Stimulated activated CD8-positive, alpha-beta memory T cell treated with anti-CD3 and anti-CD28 coated beads, Interleukin-15, amount 100 ng/mL, for 48 hours (primary cell): ENCODE measurements around the gene CPA3.

Source experiments
- DNase-seq, 2 donors: peaks; one replicate each; pipeline ENCODE4 v3.0.0-alpha.2; 2020; ENCODE audit warnings: low read depth in 2 of 2

The CPA3 gene

DNA sequence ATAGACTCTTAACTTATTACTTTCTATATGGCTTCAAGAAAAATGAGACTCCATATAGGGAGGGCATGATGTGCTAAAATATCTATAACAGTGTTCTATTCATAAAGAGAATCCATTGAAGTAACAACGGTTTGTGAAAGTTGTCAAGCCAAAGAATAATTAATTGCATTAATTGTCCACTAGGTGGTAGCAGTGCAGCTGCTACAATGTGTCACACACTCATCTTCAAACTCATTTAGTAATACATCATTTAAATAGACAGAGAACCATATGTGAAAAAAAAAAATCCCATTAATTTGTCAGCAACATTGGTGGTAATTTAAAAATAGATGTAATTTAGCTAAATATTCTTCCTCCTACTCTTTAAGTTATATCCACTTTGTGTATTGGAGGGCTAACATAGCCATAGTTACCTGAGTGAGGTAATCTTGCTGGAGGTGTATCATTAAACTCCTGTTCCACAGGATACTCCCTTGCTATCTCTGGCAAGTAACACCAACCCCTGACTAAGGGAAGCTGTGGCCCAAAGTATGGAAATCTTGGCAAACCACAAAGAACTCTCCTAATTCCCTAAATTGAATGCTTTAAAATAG is 3.7 kb upstream of the CPA3 start:
- DNase-seq = no peak

DNA sequence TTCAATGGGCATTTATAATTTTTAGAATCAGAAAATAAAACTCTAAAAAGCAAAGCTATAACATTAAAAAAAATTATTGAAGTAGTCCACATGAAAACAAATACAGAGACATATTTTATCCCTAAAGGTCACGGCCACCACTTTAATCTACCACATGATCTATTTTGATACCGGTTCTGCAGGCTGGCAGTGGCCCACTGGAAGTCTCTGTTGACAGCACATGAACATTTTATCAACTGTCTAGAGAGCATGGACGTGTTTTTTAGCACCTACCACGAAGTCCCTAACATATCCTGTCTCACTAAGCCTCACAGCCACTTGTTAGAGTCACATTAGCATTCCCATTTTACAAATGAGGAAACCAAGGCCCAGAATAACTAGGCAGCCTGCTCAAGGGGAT is 1.8 kb upstream of the CPA3 start:
- DNase-seq = no peak

DNA sequence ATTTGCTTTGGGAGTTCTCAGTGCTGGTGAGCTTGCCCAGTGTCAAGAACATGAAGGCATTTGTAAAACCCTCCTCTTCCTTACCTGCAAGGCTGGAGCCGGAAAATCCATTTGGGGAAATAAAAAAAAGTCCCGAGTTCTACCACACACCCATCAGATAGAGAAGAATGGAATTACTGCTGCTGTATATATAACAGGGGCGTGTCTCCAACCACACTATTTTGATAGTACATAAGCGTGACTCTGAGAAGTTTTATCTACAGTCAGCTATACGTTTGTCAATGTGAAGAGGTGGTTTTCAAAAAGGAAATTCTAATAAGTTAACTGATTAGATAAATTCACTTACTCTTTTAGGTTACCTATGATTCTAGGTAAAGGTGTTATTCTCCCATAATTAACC is 1.3 kb upstream of the CPA3 start:
- DNase-seq = no peak

DNA sequence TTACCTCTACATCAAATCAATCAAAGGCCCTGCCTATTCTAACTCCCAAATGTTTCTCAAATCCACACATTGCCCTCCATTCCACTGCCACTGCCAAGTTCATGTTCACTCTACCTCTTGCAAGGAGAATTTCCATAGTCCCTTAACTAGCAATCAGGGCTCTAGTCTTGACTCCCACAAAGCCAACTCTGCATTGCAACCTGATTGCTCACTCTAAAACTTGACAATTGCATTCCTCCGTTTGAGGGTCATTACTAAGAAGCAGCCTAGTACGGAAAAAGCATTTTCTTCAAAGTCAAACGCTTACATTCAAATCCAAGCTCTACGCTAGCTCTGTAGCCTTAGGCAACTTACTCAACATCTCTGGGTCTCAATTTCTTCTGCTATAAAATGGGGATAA is 1.2 kb downstream of the CPA3 start:
- DNase-seq = no peak

DNA sequence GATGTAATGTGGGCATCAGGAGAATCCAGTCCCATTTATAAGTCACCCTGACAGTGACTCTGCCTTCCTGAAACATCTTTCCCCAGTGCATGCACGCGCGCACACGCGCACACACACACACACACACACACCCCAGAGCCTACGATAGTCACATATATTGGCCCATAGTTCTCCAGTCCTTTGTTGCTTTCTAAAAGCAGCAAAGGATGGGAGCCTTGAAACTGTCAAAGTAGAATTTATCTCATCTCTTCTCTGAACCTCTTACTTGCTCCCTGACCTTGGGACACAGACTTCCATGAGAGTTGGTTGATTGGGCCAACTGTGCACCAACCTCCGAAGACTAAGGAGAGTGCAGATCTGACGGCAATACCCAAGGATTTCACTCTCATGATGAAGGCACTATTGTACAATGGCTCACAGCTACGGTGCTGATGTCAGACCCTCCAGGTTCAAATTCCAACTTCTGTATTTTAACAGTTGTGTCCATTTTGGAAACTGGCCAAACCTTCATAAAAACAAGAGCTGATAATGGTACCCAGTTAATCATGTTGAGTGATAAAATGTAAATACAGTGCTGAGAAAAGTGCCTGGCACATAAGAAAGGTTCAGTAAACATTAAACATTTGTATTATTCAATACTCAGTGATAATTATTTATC is 8.3 kb downstream of the CPA3 start:
- no peak for DNase-seq

DNA sequence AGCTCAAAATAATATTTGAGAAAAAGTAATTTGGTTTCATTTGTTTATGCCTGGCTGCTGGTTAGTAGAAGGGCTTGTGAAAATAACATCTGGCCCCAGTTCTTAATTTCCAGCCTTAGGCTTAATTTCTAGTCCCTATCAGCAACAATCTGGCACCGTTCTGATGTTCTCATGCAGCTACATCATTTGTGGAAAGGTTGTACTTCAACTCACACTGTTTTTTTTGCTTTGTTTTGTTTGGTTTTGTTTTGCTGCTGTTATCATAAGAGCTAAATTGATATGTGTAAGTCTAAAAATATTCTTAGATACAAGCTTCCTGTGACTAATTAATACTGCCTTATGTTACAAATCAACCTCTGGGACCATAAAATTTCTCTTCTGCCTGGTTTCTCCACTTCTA is 8.9 kb downstream of the CPA3 start:
- no peak for DNase-seq

DNA sequence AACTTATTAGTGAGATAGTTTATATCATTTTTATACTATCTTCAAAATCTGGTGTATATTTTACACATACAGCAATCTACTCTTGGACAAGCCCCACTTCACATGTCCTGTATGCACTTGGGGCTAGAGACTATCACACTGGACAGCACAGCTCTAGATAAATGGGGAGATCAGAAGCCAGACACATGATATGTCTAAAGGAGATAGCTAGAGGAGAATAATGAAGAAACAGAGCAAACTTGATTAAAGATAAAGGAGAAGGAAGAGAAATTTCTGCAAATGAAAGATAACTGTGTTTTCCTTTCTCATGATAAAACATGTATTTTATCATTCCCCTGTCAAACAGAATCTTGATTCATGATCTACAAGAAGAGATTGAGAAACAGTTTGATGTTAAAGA is 13.0 kb downstream of the CPA3 start:
- DNase-seq = no peak

DNA sequence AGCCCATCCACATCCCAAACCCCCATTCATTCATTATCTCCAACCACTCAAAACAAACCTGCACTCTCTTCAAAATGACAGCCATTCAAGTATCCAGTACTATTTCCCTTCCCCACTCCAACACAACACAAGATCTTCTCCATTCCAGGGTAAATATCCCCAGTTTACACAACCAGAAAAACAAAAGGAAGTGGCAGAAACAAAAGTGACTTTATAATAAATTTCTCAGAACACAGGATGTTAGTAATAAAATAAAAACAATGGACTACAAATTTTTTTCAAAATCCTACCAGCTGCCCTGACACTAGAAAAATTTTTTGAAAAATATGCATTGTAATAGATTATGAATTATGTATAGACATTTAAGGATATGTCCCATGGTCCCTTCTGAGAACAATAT is 14.2 kb downstream of the CPA3 start:
- DNase-seq = no peak

DNA sequence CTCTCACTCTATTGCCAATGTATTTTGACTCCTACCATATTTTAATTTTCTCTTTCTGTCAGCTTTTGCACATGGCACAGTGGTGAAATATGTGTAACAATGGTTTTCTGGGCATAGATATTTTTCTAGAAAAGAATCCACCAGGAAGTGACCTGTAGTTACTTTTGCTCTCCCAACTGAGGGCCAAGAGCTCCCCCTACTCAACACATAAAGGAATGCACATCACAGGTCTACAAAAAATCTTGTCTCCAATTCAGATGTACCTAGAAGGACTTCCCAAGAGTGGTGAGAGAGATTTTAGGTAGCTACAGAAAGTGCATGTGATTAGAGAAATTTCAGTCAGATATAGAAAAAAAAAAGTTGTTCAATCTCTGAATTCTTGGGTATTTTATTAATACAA is 15.6 kb downstream of the CPA3 start:
- DNase-seq = no peak

DNA sequence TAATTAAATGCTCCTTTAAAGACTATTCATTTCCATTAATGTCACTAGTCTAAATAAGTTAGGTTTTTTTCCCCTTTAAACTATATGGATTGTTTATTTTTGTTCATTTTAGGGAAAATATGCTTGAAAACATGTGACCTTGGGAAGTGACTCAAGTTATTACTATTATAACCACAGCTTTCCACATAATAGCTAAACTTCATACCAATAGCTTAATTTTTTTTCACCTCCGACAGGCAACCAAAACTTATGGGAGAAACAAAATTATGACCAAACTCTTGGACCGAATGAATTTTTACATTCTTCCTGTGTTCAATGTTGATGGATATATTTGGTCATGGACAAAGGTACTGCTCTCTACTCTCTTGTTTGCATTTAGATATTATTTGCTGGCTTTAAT is 16.2 kb downstream of the CPA3 start:
- DNase-seq = no peak

DNA sequence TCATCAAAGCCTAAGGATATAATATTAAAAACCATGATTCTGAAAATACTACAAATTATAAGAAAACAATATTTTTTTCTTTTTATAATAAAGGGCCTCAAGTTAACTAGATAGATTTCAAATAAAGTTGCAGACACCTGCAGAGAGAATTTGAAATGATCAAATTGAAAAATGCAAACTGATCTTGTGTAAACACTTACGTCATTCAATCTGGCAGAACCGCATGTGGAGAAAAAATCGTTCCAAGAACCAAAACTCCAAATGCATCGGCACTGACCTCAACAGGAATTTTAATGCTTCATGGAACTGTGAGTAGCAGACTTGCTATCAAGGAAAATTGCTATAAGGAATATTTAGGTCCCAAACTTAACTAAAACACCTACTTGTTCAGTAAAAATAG is 17.2 kb downstream of the CPA3 start:
- no peak for DNase-seq

DNA sequence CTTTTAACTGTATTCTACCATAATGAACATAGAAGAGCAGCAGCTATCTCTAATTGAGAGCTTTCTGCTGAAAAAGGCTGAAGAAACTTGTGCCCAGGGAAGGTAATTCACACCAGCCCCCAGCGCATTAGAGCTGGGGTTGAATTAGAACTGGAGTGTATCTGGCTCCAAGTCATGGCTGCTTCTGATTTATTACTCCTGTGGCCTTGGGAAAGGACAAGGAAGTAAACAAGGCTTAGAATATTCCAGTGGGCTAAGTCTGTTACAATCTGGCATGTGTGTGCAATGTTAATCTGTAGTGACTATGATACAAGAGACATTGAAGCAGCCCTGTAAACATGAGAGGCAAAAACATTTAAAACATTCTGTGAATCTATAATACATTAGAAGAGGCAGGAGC is 18.1 kb downstream of the CPA3 start:
- DNase-seq = no peak

DNA sequence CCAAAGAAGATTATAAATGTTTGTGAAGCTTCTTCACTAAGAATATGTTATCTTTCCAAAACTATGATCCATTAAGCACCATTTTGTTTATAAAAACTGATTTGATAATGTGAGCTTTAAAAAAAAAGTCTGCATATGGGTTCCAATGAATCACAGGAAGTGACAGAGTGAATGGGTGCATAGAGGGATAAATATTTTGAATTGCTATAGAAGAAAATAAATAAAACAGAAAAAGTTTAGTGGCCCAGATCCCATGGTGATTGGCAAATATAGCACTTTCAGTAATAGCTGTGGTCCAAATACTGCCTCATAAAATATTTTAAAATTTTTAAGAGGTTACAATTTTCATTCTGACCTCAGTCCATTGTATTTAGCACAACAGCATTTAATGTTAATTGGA is 19.2 kb downstream of the CPA3 start:
- DNase-seq = no peak

DNA sequence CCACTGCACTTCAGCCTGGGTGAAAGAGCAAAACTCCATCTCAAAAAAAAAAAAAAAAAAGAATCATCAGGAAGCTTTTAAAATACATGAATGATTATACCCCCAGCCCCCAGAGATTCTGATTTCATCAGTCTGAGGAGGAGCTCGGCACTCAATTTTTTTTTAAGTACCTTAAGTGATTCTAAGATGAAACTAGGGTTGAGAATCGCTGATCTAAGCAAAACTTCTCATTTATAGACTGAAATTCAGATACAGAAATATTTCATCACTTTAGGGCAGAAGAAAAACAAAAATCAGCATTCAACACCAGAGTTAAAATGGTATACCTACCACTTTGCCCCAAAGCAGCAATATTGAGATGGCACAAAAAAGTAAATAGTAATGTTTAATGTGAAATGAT is 24.7 kb downstream of the CPA3 start:
- DNase-seq = no peak

DNA sequence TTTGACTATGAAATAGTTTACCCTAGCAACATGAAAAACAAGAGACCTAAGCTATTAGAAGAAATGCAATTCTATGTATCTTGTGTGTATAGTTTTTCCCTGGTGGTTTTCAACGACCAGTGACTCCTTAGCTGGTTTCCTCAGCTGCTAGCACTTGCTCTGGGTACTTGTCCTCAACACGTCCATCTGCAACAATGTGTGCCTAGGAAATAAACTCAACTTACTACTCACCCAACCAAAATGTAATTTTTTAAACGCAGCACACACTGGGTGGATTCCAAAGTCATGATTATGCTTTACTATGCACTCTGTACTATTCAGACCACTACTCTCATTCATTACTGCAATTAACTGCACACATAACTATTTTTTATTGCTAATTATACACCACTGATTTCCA is 31.0 kb downstream of the CPA3 start:
- no peak for DNase-seq

DNA sequence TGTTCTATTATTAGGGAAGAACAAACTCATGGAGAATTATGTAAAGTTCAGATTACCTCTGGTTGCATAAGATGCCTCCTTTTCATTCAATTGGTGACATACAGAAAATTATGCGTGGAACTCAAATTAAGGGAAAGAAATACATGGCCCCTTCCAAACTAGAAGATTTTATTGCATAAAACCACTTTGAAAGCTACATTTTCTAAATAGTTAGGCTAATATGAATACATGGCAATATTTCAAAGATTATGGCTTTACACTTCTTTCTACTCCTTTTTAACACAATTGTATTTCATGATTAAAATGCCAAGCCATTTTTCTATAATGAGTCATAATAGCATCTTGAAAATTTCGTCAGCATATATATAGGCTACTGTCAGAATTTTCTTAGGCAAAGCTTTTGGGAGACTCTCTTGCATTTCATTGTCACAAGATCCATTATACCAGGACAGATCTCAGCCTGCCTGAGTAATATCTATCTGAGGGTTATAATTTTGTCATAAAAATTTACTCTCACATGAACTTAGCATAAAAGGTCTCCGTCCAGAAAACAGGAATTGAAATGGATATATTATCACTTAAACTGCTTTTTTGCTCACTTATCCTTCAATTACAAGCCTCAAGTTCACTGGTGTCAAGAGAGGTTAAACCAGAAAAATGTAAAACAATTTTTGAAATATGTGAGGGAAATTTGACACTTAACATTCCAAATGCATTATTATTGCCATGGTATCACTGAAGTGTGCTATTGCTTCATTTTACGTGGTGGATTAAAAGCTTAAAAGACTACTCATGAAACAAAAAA is 37.1 kb downstream of the CPA3 start:
- no peak for DNase-seq

DNA sequence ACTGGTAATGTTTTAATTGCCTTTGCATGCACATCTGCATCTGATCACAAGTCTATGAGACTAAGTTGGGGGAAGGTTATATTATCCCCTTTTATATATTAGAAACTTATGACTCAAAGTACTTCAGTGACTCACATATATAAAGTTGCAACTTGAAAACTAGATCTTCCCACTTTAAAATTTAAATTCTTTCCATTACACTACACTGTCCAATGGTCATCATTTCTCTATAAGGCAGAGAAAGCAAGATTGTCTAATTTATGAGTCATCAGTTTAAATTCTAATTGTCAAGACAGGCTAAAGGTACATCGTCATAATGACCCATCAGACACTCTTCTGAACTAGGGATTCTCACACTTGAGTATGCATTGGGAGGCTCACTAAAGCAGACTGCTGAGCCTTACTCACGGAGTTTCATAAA is 37.9 kb downstream of the CPA3 start:
- no peak for DNase-seq

DNA sequence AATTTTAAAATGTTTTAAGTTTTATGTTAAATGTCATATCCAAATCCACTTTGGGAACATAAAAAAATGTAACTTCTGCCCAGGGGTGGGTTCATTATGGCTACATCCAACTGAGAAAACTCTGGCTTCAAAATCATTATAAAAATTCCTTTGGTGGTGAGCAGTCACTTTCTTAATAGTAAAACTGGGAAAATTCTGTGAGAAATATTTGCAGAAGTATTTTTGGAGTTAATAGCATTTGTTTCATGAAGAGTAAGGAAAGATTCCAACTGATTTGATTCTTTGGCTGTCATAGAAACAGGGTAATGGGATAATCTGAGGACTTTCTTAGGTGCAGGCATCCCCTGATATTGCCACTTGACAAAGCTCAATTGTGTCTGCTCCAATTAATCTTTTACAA is 38.8 kb downstream of the CPA3 start:
- DNase-seq = no peak

DNA sequence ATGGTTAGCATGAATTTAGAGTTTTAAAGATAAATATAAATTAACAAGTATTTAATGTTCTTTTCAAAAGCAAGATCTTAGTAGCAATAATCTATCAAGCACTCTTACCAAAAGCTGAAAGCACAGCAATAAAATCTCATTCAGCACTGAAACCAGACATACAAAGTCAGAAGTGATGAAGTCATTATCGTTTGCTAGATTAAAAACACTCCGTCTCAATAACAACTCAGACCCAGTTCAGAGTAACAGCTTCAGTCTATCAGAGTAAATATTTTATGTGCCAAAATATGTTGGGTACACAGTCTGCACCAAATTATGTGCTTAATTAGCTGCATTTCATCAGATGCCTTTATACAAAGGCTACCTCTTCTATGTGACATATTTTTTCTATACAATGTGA is 41.6 kb downstream of the CPA3 start:
- no peak for DNase-seq

DNA sequence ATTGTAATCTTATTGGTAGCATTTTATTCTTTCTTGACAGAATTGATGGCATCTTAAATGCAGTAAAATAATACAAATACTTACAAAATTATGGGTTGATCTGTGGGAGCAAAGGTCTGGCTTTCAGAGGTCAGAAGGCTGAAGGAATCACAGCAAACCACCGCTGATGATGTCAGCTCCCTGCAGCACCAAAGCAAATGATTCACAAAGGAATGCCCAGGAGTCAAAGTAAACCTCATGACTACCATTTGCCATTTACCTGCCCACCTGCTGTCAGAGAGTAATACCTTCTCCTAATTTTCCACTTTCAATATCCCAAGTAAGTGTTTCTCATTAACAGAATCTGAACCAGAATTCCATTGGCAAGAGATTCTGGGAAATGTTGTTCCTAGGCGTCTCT is 46.1 kb downstream of the CPA3 start:
- DNase-seq = no peak

DNA sequence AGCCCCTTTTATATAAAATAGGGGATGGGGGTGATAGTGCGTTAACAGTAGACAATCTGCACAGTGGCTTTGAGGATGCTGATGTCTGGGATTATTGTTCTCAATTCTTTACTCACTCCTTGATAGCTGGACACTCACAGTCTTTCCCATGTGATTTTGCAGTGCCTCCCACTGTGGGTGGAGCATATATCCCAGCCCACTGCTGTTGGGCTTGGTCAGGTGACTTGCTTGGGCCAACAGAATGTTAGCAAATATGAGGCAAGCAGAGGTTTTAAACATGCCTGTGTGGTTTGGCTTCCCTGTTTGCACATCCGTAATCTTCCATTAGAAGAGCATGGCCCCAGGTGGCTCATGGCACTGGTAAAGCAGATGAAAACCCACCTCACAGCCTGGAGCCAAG is 46.5 kb downstream of the CPA3 start:
- no peak for DNase-seq

DNA sequence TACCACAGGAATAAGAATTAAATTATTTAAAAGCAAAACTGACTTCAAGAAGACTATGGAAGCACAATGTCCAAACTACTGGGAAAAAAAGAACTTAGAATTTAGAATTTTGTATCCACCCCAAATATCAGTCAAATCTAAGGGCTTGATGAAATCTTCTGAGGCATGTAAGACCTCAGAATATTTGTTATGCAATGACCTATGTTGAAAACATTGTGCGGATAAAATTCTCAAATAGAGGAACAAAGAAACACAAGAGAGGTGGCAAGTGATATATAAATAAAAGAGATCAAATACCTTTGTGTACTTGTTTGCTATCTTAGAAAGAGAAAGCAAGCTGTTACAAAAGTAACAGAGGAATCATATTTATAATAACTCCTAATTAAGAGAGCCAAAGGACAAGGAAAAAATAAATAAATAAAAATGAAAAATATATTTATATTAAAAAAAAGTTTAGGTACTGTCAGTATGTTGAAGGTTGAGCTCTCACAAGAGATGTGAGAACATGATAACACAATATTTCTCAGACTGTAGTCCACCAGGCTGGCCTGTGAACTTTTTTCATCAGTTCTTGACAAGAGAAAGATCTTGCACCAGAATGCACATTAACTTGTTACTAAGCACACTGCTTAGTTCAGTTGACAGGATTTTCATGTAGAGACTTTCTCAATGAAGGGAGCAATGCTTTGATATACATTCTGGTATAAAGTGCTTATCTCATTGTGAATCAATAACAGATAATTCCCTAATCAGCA is 50.0 kb downstream of the CPA3 start:
- DNase-seq = no peak

DNA sequence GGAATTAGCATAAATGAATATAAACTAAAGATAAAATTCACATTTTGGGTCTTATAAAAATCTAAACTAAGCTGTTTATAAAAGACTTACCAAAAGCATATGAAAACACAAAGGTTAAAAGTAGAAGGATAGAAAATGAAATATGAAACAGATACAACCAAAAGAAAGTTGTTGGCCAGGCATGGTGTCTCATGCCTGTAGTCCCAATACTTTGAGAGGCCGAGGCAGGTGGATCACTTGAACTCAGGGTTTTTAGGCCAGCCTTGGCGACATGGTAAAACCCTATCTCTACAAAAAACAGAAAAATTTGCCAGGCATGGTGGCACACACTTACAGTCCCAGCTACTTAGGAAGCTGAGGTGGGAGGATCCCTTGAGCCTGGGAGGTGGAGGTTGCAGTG is 51.0 kb downstream of the CPA3 start:
- no peak for DNase-seq
